NT2/D1 (cell line): Measurements from ENCODE around the gene SRGAP3.

Experiments used
- DNase-seq: peaks from one replicate; pipeline ENCODE4 v3.0.0-alpha.2; 2011; ENCODE audit warnings: low read depth, low spot score
- H3K27me3 ChIP-seq: 2 replicates; pipeline ENCODE4 v1.6.0; 2011; ENCODE audit warnings: mild to moderate bottlenecking; ENCODE audit not compliant: insufficient read length, insufficient read depth
- H3K36me3 ChIP-seq: 2 replicates; pipeline ENCODE4 v1.6.1; 2011; ENCODE audit warnings: mild to moderate bottlenecking, low read length, mixed read lengths; ENCODE audit not compliant: insufficient read depth, insufficient read length
- H3K4me1 ChIP-seq: 2 replicates; pipeline ENCODE4 v1.5.1; 2011; ENCODE audit not compliant: insufficient read depth, insufficient read length
- H3K4me3 ChIP-seq: 2 replicates; pipeline ENCODE4 v1.5.1; 2011; ENCODE audit warnings: low read depth; ENCODE audit not compliant: insufficient read length
- H3K9ac ChIP-seq: 2 replicates; pipeline ENCODE4 v1.6.0; 2011; ENCODE audit warnings: low read depth; ENCODE audit not compliant: insufficient read length
- H3K9me3 ChIP-seq: 2 replicates; pipeline ENCODE4 v1.5.1; 2011; ENCODE audit warnings: mild to moderate bottlenecking, low read length; ENCODE audit not compliant: insufficient read depth
- SUZ12 ChIP-seq: IDR thresholded peaks from 2 replicates; pipeline ENCODE4 v1.6.1; 2011; ENCODE audit not compliant: insufficient read length, insufficient read depth; ENCODE audit errors: extremely low read depth
- YY1 ChIP-seq: IDR thresholded peaks from 2 replicates; pipeline ENCODE4 v1.6.1; 2011; ENCODE audit not compliant: insufficient read length, insufficient read depth
- ZNF274 ChIP-seq: IDR thresholded peaks from 2 replicates; pipeline ENCODE4 v1.6.1; 2011; ENCODE audit warnings: mild to moderate bottlenecking, low read depth, low read length

The SRGAP3 gene

DNA sequence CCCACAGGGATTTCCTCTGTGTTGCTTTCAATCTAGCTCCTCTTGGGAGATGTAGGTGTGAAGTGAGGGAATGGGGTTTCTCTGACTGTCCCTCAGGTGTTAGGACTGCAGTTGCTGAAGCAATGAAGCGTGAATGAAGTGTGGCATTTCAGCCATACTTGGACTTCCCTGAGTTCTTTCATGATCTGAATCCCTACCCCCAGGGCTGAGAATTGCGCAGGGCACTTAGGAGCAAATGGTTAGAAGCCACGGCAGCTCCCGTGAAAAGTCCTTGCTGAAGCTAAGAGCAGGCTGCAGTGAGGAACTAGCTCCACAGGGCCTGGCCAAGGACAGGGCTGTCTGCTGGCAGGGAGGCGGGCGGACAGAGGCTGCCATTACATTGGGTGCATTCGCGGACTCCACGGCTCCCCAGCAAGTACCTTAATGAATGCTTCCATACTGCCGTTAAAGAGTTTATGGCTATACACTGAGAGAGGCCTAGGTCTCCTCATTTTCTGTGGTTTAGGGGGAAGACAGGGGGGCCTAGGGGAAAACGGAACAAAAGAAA is 217.1 kb downstream of the SRGAP3 start:
- H3K9me3 ChIP-seq = no peaks in the 10 kb centered on the region
- no peaks in the 10 kb centered on the region for H3K27me3 ChIP-seq
- H3K36me3 ChIP-seq = no peaks in the 10 kb centered on the region
- TF ChIP-seq SUZ12 (no peak), ZNF274 (no peak), YY1 (no peak)
- no peak overlapping the region for H3K4me3 ChIP-seq
- peaks cover 7% of the 10 kb centered on the region for H3K4me1 ChIP-seq
- no peak for DNase-seq
- no peak overlapping the region for H3K9ac ChIP-seq

DNA sequence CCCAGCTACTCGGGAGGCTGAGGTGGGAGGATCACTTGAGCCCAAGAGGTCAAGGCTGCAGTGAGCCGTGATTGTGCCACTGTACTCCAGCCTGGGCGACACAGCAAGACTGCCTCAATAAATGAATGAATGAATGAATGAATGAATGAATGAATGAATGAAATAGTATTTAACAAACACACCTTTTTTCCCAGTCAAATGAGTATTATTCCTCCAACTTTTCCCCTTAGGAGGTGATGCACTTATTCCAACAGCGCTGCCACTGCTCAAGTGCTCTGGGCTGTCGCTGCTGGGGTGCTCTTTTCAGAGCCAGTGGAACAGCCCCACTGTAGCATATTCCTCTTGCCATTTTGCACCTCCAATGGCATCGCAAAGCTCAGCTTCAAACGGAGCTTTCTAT is 219.4 kb downstream of the SRGAP3 start:
- H3K4me3 ChIP-seq = no peak overlapping the region
- peaks cover 2% of the 10 kb centered on the region for H3K4me1 ChIP-seq
- H3K9ac ChIP-seq = no peak overlapping the region
- H3K27me3 ChIP-seq = no peaks in the 10 kb centered on the region
- H3K9me3 ChIP-seq = no peaks in the 10 kb centered on the region
- no peak for TF ChIP-seq ZNF274
- no peak for TF ChIP-seq YY1
- no peak for TF ChIP-seq SUZ12
- no peaks in the 10 kb centered on the region for H3K36me3 ChIP-seq
- no peak for DNase-seq

DNA sequence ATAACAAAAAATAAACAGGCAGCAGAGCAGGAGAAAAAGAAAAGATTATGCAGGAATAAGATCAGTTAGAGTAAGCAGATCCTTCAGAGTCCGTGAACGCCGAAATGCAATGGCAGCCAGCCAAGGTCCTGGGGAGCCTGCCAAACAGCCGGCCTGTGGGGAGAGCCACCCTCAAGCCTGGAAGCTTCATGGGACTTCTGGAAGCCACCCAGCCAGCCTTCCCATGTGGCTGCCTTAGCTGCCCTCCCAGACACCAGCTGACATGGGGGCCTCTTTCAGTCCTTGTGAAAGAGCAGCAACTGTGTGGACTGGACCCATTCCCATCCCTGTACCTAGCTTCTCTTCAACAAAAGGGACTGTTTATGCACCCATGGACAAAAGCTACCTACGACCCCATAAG is 221.3 kb downstream of the SRGAP3 start:
- peaks cover 9% of the 10 kb centered on the region for H3K4me1 ChIP-seq
- no peak for TF ChIP-seq YY1
- no peak for TF ChIP-seq ZNF274
- TF ChIP-seq SUZ12 = no peak
- DNase-seq = no peak

GRCh38 chr3:9026320-9027045 is 223.0 kb downstream of the SRGAP3 start:
- peaks cover 9% of the 10 kb centered on the region for H3K4me1 ChIP-seq
- H3K9me3 ChIP-seq = no peaks in the 10 kb centered on the region
- no peak overlapping the region for H3K9ac ChIP-seq
- H3K27me3 ChIP-seq = no peaks in the 10 kb centered on the region
- DNase-seq = no peak
- no peak overlapping the region for H3K4me3 ChIP-seq
- TF ChIP-seq SUZ12 (no peak), ZNF274 (no peak), YY1 (no peak)
- H3K36me3 ChIP-seq = no peaks in the 10 kb centered on the region

More for the DNA sequence above, 221.3 kb downstream of the SRGAP3 start:
- H3K9me3 ChIP-seq = no peaks in the 10 kb centered on the region
- H3K4me3 ChIP-seq = no peak overlapping the region
- no peaks in the 10 kb centered on the region for H3K27me3 ChIP-seq
- no peaks in the 10 kb centered on the region for H3K36me3 ChIP-seq
- H3K9ac ChIP-seq = no peak overlapping the region

- no peak for DNase-seq
- H3K4me3 ChIP-seq = no peak overlapping the region
- no peaks in the 10 kb centered on the region for H3K27me3 ChIP-seq
- no peaks in the 10 kb centered on the region for H3K36me3 ChIP-seq
- peaks cover 21% of the 10 kb centered on the region for H3K4me1 ChIP-seq
- H3K9me3 ChIP-seq = no peaks in the 10 kb centered on the region
- TF ChIP-seq YY1 = no peak
- no peak for TF ChIP-seq SUZ12
- TF ChIP-seq ZNF274 = no peak
- H3K9ac ChIP-seq = no peak overlapping the region
Measured at GRCh38 chr3:9024341-9024740, 225.1 kb downstream of the SRGAP3 start.

DNA sequence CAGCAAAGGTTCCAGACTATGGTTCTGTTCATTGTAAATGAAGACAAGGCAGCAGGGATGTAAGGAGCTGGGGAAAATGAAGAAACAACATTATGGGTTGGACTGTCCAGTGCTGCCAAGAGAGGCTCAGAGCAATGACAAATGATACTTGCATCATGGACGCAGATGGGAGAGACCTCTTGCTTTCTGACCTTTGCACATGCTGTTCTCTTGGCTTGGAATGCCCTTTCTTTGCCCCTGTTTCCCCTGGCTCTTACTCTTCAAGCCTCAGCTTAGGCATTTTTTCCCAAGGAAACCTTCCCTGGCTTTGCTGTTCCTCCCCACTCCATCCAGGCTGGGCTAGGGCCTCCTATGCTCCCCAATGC is 226.2 kb downstream of the SRGAP3 start:
- no peak for TF ChIP-seq YY1
- no peak for TF ChIP-seq SUZ12
- no peak for TF ChIP-seq ZNF274
- Histone ChIP-seq H3K27me3 (no peaks in the 10 kb centered on the region), H3K36me3 (no peaks in the 10 kb centered on the region), H3K4me3 (no peak overlapping the region), H3K9ac (no peak overlapping the region), H3K9me3 (no peaks in the 10 kb centered on the region), H3K4me1 (peaks cover 21% of the 10 kb centered on the region)
- no peak for DNase-seq

DNA sequence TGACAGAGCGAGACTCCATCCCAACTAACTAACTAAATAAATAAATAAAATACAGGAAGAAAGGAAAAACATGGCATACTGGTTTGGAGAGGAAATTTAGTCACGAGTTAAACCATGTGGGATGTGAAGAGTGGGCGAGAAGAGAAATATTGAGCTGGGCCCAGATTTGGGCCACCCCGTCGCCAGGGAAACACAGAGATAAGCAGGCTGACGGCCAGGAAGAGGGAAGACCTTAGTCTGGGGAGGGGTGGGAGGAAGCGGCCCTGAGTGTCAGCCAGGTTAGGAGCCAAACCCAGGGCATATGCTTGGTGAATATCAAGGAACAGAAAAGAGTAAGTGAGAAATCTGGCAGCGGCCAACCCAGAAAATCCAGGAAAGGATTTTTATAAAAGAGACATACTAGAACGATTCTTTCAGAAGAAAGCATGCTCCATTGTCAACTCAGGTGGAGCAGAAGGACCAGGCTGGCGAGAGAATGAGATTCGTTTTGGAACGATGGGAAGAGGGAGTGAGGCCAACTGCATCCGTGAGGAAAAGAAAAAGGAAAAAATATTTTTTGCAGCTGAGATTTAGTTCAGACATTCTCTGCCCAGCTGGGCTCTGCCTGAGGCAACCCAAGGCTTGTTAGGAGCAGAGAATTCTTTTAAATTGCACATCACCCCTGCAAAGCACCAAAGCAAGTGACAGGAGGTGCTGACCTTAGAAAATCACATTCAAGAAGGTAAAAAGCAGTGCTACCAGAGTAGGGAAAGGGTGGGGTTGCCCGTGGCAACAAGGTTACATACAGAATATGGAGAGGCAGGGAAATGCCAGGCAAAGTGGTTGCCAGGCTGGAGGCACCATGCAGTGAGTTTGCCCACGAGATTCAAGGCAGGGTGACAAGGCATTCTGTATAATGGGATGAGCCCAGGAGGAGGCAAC is 226.9 kb downstream of the SRGAP3 start:
- no peak overlapping the region for H3K4me3 ChIP-seq
- no peak for DNase-seq
- H3K4me1 ChIP-seq = peaks cover 21% of the 10 kb centered on the region
- H3K36me3 ChIP-seq = no peaks in the 10 kb centered on the region
- H3K27me3 ChIP-seq = no peaks in the 10 kb centered on the region
- H3K9me3 ChIP-seq = no peaks in the 10 kb centered on the region
- TF ChIP-seq ZNF274 (no peak), SUZ12 (no peak), YY1 (no peak)
- no peak overlapping the region for H3K9ac ChIP-seq
